ENCODE measurements around the gene HOXB5.

HOXB5 gene

DNA sequence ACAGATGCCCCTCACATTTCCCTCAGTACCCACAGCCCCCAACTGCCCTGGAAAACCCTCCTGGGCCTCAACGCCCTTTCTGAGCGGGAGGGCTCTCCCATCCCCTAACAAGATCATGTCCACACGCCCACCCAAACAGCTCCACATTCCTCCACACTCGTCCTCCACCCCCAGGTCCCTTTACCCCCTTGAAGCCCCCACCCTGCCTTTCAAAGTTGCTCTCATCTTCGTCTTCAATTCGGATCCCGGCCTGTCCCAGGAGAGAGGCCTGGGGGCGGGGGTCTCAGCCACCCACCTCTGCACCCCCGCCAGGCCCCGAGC, 29.8 kb downstream of the HOXB5 start:
- in situ Hi-C loops (cut with HindIII; ENCODE audit: low sequenced_read_pairs), result no loop called here

GRCh38 chr17:48563385-48563838, 30.2 kb downstream of the HOXB5 start:
- in situ Hi-C loops (cut with HindIII; ENCODE audit: low sequenced_read_pairs), result no loop called here

- in situ Hi-C loops (cut with HindIII; ENCODE audit: low sequenced_read_pairs), result no loop called here
These were observed 30.6 kb downstream of the HOXB5 start for GRCh38 chr17:48562934-48563333.

- in situ Hi-C loops (cut with HindIII; ENCODE audit: low sequenced_read_pairs), result no loop called here
These were observed 31.4 kb downstream of the HOXB5 start for GRCh38 chr17:48561884-48562810.

- in situ Hi-C loops (cut with HindIII; ENCODE audit: low sequenced_read_pairs), result no loop called here
These were observed 33.5 kb downstream of the HOXB5 start for GRCh38 chr17:48559840-48560817.

DNA sequence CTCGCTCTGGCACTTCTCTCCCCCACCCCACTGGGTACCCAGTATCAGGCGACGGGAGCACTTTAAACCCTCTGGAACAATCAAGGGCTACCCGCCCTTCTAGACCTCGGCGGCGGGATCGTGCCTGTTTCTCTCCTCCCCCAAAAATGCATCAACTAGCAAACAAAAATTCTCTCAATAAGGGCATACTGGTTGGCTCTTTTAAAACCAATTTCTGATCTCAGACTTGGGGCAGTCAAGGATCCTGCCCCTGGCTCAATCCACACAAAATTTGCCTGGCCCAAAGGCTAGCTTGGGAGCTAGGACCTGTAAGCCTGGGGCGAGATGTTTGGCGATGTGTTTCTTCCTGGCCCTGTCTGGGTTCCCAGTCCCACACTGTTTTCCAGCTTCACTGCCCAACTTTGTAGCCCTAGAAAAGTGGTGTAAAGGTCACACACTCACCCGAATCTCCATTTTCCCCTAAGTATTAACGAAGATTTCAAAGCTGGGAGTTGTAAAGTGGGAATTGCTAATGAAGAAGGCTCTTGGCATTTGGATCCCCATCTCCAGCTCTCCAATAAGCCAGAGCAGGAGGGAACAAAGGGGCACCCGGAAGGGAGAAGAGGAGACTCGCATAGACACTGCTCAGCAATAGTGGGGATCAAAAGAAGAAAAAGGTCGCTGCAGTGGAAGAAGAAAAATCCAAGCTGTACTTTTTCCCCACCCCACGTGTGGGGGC, 34.3 kb downstream of the HOXB5 start:
- in situ Hi-C loops (cut with HindIII; ENCODE audit: low sequenced_read_pairs), result no loop called here

- in situ Hi-C loops (cut with HindIII; ENCODE audit: low sequenced_read_pairs), result no loop called here
These were observed 34.8 kb downstream of the HOXB5 start for GRCh38 chr17:48558831-48559121.

DNA sequence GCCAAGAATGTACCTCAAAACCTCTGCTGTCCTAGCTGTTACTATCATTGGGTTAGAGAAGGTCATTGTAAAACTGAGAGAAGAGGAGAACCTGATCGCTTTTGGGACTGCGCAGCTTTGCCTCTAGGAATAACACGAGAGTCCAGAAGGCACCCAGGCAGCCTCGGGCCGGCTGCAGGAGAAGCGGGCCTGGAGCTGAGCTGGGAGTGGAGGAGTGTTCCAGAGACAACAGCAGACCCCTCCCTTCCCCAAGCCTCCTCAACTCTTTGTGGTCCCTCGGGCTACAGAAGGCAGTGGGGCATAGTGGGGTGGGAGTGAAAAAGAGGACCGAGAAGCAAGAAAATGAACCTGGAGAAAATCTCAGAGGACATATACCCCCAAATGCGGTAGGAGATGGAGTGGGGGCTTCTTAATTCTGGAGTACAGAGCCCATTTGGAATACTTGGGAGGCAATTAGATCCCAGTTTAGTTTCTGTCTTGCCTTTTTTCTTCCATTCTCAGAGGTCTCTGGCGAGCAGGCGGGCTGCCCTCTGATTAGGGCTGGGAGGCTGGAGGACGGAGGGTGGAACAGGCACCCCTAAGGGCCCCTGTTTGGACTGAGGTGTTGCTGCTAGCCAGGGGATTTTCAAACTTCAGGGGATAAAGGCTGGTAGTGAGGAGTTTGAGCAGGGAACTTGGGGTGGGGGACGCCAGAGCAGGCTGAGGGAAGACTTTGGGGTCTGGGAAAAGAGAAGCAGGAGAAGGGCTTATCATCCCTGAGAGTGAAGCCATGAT, 35.3 kb downstream of the HOXB5 start:
- in situ Hi-C loops (cut with HindIII; ENCODE audit: low sequenced_read_pairs), result no loop called here

DNA sequence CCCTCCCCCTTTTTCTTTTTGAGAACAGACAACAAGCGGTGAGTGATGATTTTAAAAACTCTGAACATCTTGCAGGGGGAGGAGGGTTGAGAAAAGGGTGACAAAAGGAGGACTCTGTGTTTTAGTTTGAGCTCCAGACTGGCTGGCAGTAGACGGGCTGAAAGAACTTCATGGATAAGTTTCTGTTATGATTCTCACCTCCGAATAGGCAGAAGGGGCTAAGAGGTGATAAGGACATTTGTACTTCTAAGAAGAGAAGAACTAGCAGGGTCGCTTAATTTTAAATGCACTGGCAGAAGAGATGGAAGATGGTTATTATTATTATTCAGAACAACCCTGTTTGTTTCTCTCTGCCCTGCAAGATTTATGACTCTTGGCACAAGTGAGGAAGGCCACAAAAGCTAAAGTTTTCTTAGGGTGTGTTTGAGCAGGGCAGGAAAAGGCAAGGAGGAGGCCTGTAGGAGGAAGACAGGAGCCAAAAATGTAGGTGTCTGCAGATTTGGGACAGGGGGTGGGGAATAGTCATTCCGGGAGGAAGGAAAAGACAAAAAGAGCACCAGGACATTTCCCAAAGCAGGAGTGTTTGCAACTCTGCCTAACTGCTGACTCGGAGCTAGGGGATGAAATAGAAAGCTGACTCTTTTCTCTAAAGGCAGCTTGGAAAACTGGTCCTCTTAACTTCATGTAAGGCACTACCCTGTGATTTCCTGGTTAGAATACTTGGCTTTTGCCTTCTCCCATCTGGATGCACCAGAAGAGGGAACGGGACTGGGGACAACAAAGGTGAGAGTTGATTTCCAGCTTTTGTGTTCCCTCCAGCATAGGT, 36.8 kb downstream of the HOXB5 start:
- in situ Hi-C loops (cut with HindIII; ENCODE audit: low sequenced_read_pairs), result no loop called here

GRCh38 chr17:48556229-48556575, 37.4 kb downstream of the HOXB5 start:
- in situ Hi-C loops (cut with HindIII; ENCODE audit: low sequenced_read_pairs), result no loop called here

DNA sequence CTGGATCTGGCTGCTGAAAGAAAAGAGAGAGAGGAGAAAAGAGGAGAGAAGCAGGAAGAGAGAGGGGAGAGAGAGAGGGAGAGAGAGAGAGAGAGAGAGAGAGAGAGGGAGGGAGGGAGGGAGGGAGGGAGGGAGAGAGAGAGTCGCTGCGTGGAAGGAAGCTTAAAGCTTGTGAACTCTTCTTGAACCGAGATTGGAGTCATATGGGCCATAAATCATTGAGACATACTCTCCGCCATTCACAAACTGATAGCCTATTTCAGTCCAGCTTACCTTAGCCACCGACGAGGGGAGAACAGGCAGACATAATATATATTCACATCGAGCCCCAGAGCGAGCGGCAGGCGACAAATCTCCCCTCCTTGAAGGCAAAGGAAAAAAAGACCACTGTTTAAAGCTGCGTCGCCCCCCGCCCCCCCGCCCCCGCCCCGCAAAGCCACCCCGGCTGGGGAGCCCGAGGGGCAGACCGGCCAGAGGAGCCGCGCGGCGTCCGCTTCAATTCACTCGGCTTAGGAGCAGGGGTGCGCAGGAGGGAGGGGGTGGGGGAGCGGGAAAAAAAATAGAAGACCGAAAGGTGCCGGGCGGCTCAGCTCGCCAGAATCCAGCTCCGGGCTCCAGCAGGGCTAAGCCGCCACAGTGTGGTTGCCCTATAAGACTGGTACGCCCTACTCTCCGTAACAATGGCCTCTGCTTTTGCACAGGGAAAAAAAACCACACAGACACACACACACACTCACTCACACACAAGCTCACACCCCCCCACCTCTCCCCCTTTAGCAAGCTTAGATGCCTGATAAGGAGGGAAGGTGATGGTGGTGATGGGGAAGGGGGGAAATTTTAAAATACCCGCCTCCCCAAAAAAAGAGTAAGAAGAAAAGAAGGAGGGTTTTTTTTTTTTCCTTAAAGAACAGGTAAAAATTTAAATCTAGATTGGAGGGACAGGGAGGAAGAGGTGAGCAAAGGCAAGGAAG, 38.0 kb downstream of the HOXB5 start:
- in situ Hi-C loops (cut with HindIII; ENCODE audit: low sequenced_read_pairs), result no loop called here

DNA sequence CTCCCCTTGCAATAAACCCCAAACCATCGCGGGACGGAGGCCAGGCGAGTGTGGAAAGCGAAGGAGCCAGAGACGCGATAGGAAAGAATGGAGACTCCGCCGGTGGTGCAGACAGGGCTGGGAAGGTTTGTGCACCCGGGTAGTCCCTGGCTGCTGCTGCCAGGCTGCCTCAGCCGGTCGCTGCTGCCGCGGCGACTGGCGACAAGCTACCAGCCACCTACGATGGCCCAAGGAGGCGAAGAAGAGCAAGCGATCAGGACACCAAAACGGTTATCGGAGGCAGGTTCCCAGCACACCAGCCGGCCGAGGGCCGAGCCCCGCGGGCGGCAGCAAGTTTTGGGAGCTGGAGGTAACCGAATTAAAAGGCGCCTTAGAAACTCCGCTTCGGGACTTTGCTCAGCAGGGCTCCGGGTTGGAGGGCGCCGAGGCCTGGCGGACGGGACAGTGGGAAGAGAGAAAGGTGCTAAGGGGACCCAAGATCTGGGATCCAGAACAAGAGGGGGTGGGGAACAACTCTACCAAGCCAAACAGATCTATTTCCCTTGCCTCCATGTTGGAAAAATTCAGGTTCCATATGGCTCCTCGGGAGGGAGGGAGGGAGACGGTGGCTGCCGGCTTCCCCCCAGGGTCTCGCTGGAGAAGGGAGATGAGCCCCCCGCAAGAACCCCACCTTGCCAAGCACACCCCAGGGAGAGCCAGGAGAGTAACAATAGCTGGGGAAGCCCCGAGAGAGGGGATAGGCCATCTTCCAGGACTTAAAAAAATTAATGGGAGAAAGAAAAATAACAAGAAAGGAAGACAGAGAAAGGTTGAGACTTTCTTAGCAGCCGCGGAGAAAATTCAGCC, 38.9 kb downstream of the HOXB5 start:
- in situ Hi-C loops (cut with HindIII; ENCODE audit: low sequenced_read_pairs), result no loop called here

DNA sequence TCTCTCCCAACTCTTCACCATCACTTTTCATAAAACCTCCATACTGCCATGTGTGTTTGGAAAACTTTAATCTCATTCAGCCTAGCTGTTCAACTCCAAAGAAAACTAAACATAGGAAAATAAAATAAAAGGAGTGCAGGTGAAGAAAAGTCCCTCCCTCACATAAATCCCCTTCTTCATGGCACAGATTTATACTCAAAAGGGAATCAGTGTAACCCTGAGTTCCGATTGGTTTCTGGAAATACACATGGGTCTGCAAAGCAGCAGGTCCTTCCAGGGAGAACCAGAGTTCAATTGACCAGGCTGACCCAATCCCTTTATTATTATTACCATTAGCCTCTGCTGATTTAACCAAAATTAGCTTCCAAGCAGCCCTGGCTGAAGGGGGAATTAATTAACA, 39.8 kb downstream of the HOXB5 start:
- in situ Hi-C loops (cut with HindIII; ENCODE audit: low sequenced_read_pairs), result no loop called here

GRCh38 chr17:48553190-48553547, 40.4 kb downstream of the HOXB5 start:
- in situ Hi-C loops (cut with HindIII; ENCODE audit: low sequenced_read_pairs), result no loop called here

DNA sequence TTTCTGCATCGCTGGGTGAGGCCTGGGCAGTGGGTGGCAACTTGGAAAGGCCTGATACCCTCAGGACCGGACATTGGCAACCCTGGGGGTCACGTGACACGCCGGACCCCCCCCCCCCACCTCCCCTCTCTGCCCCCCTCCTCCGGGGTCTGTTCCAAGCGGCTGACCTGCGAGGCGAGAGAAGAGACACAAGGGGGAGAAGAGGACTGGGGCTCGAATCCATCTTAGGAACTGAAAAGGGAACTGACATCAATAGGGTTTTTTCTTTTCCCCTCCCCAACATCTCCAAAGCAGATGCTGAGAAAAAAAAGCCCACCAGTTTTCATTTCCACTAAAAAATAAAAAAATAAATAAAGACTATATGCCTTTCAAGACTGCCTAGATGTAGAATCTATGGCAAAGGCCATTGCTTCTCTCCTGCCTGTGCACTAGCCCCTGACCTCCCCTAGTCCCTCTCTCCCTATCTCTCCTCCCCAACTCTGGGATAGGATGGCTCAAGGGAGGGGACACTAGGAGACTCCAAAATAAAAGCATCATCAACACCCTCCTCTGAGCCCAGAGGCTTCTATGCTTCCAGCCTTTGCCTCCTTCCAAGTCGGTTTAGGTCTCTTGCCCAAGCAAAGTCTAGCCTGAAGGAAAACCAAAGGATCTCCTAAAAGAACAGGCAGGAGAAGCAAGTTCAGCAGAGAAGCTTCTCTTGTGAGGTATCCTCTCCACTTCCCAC, 41.0 kb downstream of the HOXB5 start:
- in situ Hi-C loops (cut with HindIII; ENCODE audit: low sequenced_read_pairs), result no loop called here

GRCh38 chr17:48551596-48552465, 41.7 kb downstream of the HOXB5 start:
- in situ Hi-C loops (cut with HindIII; ENCODE audit: low sequenced_read_pairs), result no loop called here
